Stimulated activated CD8-positive, alpha-beta memory T cell treated with anti-CD3 and anti-CD28 coated beads, Interleukin-4, amount 100 ng/mL, for 24 hours (primary cell): ENCODE measurements around the gene LRRC3.

Experiments used
- DNase-seq: peaks from one replicate; pipeline ENCODE4 v3.0.0-alpha.2; 2020; ENCODE audit warnings: low read depth

The LRRC3 gene

DNA sequence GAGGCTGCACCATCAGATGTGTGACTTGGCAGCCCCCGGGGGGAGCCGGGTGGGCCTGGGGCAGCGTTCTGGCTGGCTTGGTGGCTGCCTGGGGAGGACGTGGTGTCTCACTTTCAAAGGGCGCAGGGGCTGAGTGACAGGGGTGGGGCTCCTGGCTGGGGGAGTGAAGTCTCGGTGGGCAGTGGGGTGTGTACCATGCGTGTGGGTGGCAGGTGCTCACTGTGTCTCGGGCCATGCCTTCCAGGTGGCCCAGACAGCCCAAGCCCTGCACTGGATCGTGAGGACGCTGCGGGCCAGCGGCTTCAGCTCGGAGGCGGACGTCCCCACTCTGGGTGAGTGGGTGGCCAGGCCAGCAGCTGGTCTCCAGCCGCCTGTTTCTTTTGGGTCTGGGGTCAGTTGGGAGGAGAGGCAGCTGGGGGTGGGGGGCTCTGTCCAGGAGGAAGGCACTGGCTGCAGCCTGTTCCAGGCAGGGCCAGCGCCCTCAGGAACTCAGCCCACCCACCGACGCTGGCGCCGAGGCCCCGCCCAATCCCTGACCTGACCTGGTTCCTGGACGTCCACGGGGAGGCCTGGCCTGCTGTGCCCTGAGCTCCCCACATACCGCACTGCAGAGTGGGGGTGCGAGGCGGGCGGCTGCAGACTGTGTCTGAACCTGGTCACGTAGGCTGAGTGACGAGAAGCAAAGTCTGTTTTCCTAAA, 30.6 kb upstream of the LRRC3 start:
- DNase-seq: no peak

DNA sequence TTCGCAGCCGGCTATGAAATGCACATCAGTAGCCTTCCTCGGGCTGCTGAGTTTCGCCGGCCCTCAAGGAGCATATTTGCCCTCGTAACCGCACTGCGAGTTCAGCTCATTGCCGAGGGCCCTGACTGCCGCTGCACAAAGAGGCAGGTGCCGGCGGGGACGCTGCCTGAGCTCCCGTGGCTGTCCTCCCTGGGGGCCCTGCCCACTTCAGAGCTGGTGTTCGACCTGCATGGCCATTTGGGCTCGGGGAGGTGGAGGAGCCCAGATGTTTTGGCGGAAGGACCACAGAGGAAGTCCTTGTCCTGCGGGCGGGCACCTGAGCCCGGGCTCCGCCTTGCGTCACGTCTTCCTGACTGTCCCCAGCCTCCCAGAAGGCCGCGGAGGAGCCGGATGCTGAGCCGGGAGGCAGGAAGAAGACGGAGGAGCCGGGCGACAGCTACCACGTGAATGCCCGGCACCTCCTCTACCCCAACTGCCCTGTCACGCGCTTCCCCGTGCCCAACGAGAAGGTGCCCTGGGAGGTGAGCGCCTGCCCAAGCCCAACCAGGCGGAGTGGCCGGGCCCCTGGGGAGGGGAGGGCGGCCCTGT, 29.9 kb upstream of the LRRC3 start:
- DNase-seq: no peak

DNA sequence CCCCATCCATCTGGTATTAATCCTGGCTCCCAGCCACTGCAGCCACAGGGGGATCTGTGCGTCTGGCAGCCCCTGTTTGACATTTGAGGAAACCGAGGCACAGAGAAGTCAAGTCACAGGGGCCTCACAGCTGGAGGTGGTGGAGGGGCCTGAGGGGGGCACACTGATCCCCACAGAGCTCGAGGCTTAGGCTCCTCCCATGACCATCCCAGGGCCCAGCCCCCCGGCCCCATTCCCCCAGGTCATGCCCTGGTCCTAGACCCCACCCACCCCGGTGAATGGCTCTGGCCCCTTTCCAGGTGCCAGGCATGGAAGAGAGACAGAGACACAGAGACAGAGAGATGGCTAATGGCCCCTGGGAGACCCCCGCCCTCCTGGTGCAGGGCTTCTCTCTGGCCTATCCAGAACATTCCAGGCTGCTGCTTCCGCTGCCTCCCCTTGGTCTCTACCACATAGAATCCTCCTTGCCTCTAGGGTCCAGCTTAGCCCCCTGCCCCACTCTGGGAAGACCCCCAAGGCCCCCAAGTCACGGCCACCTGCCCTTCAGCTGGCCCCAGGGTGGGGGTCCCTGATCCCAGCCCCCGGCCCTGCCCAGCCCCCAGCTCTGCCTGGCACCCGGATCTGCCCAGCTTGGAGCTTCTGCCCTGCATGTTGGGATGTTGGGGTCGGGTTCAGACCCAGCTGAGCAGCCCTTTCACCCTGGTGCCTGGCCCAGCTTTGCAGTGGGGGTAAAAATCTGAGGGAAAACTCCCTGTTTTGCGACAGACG, 29.2 kb upstream of the LRRC3 start:
- DNase-seq: no peak

DNA sequence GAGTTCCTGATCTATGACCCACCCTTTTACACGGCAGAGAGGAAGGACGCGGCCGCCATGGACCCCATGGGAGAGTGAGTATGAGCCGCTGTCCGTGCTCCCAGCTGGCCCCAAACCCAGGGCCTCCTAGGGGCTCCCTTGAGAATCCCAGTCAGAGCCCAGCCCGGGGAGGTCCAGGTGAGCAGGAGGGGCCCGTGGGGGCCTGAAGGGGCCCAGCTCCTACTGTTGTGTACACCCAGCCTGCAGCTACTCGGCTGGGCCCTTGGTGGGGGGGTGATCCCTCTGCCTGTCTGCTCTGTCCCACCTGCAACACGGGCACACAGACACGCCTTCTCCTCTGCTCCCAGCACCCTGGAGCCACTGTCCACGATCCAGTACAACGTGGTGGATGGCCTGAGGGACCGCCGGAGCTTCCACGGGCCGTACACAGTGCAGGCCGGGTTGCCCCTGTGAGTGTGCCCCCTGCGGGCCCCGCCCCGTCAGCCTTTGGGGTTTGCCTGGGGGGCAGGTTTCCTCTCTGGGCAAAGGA, 28.6 kb upstream of the LRRC3 start:
- no peak for DNase-seq

DNA sequence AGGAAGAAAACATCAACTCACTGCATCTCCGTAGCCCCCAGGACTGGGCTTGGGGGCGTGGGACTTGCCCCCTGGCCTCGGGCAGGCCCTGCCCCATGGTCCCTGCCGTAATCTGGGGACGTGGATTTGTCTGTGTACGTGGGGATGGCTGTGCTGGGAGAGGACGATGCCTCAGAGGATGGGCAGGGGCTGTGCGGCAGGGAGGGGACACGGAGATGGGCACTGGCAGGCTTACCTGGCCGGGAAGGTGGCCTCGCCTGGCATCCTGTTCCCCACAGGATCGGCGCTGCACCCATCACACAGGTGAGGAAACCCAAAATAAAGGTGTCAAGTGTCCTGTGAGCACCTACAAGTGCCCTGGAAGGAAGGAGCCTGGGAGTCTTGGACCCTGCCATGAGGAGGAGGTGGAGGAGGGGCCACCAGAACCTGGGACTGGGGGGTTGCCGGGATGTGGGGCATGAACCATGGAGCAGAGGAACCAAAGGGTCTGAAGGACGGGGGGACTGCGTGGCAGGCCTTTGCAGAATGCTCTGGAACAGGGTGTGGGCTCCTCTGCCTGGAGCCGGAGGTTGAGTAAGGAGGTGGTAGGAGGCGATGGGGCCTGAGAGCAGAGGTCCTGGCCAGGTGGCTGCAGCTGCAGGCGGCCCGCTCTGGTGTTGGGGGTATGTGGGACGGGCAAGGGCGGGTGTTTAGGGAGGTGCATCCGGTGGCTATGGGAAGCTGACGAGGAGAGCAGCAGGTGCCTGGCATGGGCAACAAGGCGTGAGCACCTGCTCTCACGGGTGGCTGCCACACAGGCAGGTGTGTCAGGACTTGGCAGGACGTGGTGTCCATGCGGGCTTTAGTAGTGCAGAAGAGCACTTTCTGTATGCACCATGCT, 27.8 kb upstream of the LRRC3 start:
- no peak for DNase-seq

DNA sequence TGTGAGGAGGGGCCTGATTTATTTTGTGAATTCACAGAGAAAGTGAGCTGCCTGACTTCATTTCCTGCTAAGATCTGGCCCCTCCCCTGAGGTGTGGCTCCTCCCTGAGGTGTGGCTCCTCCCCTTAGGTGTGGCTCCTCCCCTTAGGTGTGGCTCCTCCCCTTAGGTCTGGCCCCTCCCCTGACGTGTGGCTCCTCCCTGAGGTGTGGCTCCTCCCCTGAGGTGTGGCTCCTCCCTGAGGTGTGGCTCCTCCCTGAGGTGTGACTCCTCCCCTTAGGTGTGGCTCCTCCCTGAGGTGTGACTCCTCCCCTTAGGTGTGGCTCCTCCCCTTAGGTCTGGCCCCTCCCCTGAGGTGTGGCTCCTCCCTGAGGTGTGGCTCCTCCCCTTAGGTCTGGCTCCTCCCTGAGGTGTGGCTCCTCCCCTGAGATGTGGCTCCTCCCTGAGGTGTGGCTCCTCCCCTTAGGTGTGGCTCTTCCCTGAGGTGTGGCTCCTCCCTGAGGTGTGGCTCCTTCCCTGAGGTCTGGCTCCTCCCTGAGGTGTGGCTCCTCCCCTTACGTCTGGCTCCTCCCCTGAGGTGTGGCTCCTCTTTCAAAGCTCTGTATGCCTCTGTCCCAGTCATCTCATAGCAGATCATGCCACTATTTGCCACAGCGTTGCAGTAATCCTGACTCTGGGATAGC, 26.9 kb upstream of the LRRC3 start:
- no peak for DNase-seq

DNA sequence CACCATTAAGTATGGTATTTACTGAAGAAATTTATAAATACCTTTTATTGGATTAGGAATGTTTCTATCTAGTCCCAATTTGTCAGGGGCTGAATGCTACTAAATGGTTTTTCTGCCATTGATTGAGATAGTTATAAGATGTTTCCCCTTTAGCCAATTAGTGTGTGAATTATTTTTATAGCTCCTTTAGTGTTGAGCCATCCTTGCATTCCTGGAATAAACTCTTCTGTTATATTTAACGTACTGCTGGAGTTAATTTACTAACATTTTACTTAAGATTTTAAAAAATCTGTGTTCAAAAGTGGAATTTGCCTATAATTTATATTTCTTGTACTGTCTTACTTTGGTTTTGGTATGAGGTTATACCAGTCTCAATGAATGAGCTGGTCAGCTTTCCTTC, 25.4 kb upstream of the LRRC3 start:
- DNase-seq: no peak

DNA sequence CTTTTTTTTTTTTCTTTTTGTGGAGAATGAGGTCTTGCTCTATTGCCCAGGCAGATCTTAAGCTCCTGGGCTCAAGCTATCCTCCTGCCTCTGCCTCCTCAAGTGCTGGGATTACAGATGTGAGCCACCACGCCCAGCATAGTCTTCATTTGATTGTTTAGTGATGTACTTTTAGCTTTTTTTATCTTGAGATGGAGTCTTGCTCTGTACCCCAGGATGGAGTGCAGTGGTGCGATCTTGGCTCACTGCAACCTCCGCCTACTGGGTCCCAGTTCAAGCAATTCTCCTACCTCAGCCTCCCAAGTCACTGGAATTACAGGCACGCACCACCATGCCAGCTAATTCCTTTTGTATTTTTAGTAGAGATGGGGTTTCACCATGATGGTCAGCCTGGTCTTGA, 24.0 kb upstream of the LRRC3 start:
- DNase-seq: no peak

DNA sequence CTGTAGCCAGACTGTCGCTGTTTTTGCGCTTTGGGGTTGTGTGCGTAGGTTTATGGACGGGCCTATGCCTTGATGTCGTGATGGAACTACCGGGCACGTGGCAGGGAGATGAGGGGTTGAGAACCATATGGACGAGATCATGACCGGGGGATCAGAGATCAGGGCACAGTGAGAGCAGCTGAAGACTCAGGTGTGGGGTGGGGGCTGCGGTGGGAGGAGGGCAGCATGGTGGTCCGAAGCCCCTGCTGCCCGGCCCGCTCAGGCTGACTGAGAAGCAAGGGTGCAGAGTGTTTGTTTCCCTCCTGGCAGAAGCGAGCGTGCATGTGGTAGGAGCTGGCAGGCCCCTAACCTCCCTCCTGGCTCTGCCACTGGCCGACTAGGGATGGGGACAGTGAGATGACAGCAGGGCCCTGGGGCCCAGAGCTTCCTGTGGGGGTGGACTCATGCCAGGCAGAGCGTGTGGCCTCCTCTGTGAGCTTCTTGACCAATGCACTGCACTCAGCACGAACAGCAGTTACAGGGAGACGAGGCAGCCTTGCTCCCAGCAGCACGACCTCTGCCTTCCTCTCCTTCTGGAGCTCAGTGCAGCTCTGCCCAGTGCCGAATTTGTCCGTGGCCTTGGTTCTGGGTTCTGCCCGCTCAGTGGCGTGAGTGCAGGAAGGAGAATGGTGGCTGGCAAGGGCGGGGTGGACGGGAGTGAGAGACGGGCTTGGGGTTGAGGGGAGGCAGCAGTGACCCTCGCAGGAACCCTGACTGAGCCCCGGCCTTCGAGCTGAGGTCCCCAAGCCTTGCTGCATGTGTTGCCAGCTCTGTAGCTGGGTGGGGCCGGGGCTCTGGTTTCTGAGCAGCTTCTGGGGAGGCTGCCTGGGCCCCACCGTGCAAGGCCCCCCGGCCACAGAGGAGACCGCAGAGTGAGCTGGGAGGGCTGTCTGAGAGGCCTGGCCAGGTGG, 22.2 kb upstream of the LRRC3 start:
- DNase-seq: no peak

DNA sequence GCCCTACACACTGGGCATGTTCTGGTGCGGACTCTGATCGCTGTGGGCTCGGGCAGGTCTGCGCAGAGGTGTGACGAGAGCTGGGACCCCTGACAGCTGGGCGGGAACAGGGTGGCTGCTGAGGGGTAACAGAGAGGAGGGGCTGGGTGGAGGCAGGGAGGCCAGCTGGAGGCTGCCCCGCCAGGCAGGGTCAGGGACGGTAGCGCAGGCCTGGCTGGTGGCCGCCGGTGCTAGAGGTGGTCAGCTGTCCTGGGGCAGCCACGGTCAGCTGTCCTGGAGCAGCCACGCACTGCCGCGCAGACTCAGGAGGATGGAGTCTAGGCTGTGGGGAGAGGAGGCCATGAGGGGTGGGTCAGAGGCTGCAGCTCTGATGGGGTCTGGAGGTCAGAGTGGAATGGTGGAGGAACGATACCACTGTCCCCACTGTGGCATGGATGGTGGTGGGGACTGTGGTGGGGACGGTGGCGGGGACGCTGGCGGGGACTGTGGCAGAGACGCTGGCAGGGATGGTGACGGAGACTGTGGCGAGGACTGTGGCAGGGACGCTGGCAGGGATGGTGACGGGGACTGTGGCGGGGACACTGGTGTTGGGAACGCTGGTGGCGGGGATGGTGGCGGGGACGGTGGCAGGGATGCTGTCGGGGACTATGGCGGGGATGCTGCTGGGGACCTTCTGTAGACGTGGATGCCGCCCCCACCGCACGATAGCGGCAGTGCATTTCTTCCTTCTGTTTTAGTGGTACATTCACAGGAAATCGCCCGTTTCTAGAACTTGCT, 21.3 kb upstream of the LRRC3 start:
- DNase-seq: no peak

DNA sequence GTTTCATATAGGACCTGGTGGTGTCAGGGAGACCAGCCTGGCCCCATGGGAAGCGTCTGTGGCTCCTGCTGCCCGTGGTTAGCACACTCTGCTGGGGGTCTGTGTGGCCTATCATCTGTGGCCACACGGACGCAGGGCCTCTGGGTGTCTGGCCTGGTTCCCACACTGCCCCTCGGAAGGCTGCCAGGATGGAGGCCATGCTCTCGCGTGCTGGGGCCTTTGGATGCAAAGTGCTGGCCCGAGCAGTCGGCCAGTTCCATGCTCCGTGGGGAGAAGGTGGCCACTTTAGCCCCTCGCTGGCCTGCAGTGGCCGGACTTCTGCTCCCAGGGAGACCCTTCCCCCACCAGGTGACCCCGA, 20.8 kb upstream of the LRRC3 start:
- DNase-seq: no peak

DNA sequence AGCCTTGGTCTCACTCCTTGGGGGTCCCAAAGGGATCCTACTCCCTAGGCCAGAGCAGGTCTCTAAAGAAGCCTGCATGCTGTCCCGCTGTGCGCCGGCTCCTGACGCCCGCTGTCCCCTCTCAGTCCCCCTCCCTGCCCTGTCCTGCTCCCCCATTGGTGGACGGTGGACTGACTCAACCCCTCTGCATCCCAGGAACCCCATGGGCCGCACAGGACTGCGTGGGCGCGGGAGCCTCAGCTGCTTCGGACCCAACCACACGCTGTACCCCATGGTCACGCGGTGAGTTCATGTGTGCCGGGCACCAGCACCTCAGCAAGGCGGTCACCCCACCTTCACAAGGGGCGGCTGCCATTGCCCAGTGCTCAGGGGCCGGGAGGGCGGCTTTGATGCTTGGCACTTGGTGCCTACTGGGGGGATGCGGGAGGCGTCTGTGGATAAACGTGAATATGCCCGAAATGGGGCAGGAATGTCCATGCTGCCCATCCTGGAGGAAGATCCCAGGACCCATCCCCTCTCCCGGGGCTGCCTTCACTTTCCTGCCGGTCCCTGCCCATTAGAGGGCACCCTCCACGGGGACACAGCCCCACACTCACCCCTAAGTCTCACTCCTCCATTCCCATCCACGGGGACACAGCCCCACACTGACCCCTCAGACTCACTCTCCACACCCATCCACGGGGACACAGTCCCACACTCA, 20.2 kb upstream of the LRRC3 start:
- no peak for DNase-seq

DNA sequence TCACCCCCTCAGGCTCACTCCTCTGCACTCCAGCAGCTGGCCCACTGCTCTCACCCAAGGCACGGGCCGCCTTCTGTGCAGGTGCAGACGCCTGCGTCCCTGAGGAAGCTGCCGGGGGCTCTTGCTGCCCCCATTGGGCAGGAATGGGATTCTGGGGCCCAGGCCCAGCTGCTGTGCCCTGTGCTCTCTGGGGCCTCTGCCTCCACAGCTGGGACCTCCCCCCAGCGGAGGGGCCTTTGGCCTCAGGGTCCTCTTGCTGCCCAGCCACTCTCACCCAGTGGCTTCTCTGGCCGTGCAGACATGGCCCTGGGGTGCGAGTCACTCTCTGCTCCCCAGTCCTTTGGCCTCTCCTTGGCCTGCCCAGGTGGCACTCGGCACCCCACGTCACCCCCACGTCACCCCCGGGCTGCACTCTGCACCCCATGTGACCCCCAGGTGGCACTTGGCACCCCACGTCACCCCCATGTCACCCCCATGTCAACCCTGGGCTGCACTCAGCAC, 19.1 kb upstream of the LRRC3 start:
- no peak for DNase-seq

DNA sequence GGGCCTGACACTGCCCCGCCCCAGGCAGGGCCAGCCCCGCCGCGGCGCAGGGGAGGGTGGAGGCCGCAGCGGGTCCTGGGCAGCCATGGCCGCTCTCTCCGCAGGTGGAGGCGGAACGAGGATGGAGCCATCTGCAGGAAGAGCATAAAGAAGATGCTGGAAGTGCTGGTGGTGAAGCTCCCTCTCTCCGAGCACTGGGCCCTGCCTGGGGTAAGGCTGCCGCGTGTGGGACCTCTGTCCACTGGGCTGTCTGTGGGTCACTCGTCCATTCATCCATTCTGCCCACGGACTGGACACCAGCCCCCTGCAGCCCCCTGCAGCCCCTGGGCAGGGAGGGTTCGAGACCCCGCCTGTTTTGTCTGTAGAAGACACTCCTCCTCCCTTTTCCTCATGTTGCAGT, 18.4 kb upstream of the LRRC3 start:
- DNase-seq: no peak

DNA sequence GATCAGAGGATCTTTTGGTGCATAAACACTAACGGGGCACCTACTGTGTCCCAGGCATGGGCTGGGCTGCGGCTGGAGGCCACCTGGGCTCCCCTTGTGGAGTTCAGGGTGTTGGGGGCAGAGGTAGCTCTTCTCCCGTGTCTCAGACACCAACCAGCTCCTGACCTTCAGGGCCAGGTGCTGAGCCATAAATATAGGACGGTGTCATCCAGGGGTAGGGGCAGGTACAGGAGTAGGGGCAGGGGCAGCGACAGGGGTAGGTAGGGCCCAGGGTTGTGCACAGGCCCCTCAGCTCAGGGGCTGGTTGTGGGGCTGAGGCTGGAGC, 18.0 kb upstream of the LRRC3 start:
- no peak for DNase-seq

DNA sequence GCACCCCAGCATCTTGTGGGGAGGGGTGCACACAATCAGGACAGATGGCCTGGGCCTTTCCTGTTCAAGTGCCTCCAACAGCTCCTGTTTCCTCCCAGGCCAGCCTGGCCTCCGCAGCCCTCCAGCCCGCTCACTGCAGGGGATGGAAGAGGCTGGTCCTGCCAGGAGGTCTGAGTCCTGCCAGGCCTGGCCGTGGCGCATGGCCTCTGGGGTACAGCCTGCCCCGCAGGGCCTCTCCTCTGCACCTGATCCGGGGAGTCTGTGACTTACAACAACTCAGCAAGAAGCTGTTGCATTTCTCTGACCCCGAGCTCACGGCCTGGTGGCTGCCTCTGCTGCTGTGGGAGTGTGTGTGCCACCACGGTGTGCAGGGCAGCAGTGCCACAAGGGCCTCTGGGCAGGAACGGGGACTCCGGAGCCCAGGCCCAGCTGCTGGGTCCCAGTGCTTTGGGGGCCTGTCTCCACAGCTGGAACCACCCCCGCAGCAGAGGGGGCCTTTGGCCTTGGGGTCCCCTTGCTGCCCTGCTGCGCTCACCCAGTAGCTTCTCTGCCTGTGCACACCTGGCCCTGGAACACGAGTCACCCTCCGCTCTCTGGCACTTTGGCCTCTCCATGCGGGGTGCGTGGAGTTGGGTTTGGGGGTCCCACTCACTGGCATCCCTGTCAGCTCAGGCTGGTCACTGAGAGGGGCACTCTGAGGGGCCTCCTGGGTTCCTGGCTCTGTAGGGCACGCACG, 17.4 kb upstream of the LRRC3 start:
- DNase-seq: no peak

DNA sequence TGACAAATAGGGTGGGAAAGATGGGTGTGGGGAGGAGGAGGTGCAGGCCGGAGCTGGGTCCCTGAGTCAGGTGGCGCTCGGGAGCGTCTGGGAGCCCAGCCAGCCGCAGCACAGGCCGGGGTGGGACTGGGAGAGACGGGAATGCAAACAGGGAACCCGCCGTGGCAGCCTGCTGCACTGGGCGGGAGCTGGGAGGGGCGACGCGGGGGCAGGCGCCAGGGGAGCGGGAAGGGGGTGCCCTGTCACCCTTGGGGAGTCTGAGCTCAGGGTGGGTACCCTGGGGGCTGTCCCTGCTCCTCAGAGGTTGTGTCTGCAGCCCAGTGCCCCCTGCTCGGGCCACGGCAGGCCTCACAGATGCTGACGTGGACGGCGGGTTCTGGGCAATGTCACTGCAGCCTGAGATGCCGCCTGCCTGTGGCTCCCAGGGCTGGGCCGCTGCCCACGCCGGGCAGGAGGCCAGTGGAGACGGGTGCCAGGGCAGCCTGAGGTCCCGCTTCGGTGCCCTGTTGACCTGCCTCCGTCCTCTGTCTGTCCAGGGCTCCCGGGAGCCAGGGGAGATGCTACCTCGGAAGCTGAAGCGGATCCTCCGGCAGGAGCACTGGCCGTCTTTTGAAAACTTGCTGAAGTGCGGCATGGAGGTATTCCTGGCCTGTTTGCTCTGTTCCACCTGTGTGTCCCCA, 16.6 kb upstream of the LRRC3 start:
- DNase-seq: no peak

DNA sequence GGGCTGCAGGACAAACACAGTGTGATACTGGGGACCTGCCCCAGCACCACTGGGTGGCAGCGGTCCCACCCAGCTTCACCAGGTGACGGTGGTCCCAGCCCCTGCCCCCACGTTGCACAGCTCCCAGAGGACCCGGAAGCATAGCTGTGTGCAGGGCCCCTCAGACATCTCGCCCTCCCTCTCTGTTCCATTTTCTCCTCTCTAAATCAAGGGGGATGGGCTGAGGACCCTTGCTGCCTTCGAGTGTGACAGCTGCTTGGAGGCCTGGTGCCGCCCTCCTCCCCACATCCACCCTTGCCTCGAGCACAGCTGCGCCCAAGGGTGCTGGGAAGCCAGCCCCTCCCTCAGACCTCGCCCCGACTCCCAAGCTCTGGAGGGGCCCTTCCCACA, 16.1 kb upstream of the LRRC3 start:
- no peak for DNase-seq
